ENCODE results near the gene CAD.

CAD gene

GRCh38 chr2:27250652-27251379 is 33.6 kb downstream of the CAD start:
- no peak for DNase-seq (ENCODE audit: extremely low read depth, low read depth)
- TF ChIP-seq CTCF (IDR thresholded peaks at IDR 0.05; ENCODE audit: low read depth, low read length) = no peak

GRCh38 chr2:27251766-27252165 is 34.6 kb downstream of the CAD start:
- DNase-seq (ENCODE audit: extremely low read depth, low read depth) = no peak
- TF ChIP-seq CTCF (IDR thresholded peaks at IDR 0.05; ENCODE audit: low read depth, low read length) = no peak

- no peak for TF ChIP-seq CTCF (IDR thresholded peaks at IDR 0.05; ENCODE audit: low read depth, low read length)
- no peak for DNase-seq (ENCODE audit: extremely low read depth, low read depth)
Observed at GRCh38 chr2:27255187-27255586, 38.0 kb downstream of the CAD start.

GRCh38 chr2:27255660-27256059 is 38.5 kb downstream of the CAD start:
- no peak for TF ChIP-seq CTCF (IDR thresholded peaks at IDR 0.05; ENCODE audit: low read depth, low read length)
- no peak for DNase-seq (ENCODE audit: extremely low read depth, low read depth)

GRCh38 chr2:27256855-27257454 is 39.8 kb downstream of the CAD start:
- no peak for TF ChIP-seq CTCF (IDR thresholded peaks at IDR 0.05; ENCODE audit: low read depth, low read length)

GRCh38 chr2:27258051-27258450 is 40.9 kb downstream of the CAD start:
- DNase-seq (ENCODE audit: extremely low read depth, low read depth) = no peak
- TF ChIP-seq CTCF (IDR thresholded peaks at IDR 0.05; ENCODE audit: low read depth, low read length) = no peak

More at GRCh38 chr2:27256855-27257454, 39.8 kb downstream of the CAD start:
- no peak for DNase-seq (ENCODE audit: extremely low read depth, low read depth)

- TF ChIP-seq CTCF (IDR thresholded peaks at IDR 0.05; ENCODE audit: low read depth, low read length) = no peak
Observed at GRCh38 chr2:27261241-27261925, 44.2 kb downstream of the CAD start.

More at GRCh38 chr2:27261241-27261925, 44.2 kb downstream of the CAD start:
- no peak for DNase-seq (ENCODE audit: extremely low read depth, low read depth)

All from AG09319 (cell line).